ENCODE measurements around the gene TTLL11. TPM values are rescaled to one million over a fixed set of nuclear protein-coding genes. Genes with fewer than 3 reads are reported as not detected.

Gene TTLL11
- total and polyA plus RNA-seq, 8 donors: 5.4 to 11.6 (median 9.5) TPM

DNA sequence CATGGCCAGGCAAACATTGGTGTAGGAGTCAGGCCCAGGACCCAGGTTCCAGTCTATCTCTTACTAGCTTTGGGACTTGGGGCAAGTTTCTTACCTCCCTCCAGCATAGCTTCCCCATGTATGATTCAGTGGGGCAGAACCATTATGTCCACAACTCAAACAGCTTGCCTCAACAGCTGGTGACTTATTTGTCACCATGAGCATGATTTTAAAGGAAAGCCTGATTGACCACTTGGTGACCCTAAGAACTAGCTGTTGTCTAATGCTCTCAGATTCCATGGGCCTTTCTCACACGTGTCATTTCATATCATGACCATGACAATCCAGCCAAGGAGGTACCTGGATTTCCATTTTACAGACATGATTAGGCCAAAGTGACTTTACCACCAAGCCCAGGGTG is 126.4 kb downstream of the TTLL11 start:
- TF ChIP-seq, protein P1, sequence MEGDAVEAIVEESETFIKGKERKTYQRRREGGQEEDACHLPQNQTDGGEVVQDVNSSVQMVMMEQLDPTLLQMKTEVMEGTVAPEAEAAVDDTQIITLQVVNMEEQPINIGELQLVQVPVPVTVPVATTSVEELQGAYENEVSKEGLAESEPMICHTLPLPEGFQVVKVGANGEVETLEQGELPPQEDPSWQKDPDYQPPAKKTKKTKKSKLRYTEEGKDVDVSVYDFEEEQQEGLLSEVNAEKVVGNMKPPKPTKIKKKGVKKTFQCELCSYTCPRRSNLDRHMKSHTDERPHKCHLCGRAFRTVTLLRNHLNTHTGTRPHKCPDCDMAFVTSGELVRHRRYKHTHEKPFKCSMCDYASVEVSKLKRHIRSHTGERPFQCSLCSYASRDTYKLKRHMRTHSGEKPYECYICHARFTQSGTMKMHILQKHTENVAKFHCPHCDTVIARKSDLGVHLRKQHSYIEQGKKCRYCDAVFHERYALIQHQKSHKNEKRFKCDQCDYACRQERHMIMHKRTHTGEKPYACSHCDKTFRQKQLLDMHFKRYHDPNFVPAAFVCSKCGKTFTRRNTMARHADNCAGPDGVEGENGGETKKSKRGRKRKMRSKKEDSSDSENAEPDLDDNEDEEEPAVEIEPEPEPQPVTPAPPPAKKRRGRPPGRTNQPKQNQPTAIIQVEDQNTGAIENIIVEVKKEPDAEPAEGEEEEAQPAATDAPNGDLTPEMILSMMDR (IDR thresholded peaks at IDR 0.05): no peak
- H3K4me3 ChIP-seq: no peak overlapping the region
- DNase-seq (no peak), ATAC-seq (no peak)
- no peaks in the 10 kb centered on the region for H3K27me3 ChIP-seq
- H3K27ac ChIP-seq: no peak overlapping the region
- no peaks in the 10 kb centered on the region for H3K36me3 ChIP-seq
- H3K9me3 ChIP-seq: no peaks in the 10 kb centered on the region
- intact Hi-C loops (cut with DNase I): no loop called here
- no peaks in the 10 kb centered on the region for H3K4me1 ChIP-seq

DNA sequence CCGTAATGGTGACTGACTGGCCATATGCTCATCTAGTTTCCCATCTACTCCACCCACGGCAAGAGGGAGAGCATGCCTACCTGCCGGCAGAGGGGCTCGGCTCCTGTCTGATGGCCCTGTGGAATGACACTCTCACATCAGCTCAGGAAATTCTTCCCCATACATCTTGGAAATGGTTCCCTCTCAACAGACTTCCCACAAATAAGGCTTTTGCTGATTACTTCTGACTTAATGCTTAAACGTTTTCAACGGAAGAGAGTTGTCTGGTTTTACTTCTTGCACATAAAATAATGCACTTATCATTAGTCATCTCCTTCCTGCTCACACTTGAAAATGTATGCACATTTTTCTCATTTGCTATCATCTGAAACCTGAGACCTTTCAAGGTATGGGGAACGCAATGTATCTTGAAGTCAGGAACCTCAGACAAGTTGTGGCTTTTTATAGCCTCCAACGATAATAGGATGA is 129.5 kb downstream of the TTLL11 start:
- DNase-seq (no peak), ATAC-seq (no peak)
- H3K4me1 ChIP-seq: no peaks in the 10 kb centered on the region
- no peak overlapping the region for H3K4me3 ChIP-seq
- intact Hi-C loops (cut with DNase I): no loop called here
- TF ChIP-seq, protein P1 (IDR thresholded peaks at IDR 0.05): no peak
- H3K27me3 ChIP-seq: no peaks in the 10 kb centered on the region
- no peak overlapping the region for H3K27ac ChIP-seq
- no peaks in the 10 kb centered on the region for H3K9me3 ChIP-seq
- no peaks in the 10 kb centered on the region for H3K36me3 ChIP-seq

DNA sequence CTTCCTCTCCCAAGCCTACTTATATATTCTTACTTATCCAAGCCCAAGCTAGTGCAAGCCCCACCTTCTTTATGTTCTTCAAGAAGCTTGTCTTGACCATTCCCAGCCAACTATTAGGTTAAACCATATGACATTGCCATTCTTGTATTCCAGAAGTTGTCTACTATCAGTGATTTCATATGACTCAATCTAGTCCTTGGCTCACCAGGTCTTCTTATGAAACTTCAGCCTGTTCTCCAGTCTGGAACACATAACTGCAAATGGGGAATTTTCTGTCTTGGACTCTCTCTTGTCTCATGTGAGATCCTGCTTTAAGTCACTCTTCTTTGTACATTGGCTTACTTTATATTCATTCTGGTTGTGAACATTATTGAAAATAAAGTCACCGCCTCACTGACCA is 130.7 kb downstream of the TTLL11 start:
- ATAC-seq: no peak
- Histone ChIP-seq H3K4me1 (no peaks in the 10 kb centered on the region), H3K36me3 (no peaks in the 10 kb centered on the region), H3K27me3 (no peaks in the 10 kb centered on the region), H3K27ac (no peak overlapping the region), H3K9me3 (no peaks in the 10 kb centered on the region), H3K4me3 (no peak overlapping the region)
- TF ChIP-seq, protein P1 (IDR thresholded peaks at IDR 0.05): no peak
- no peak for DNase-seq
- intact Hi-C loops (cut with DNase I): no loop called here

DNA sequence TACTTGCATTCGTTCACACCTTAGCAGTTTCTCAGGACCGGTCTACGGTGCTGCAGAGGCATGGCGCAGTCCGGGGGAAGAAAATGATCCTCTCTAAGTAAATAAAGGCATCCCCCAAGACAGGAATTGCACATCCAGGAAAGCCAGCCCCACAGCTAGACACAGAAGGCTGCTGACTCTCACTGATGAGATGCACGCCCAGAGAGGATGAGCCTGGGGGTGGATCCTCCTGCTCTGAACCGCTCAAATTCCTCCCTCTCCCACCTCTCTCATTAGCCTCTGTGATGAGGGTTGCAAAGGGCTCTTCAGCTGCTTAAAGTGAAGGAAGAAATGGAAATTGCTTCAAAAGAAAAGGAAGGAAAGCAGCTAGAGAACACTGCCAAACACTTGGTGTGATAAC is 132.4 kb downstream of the TTLL11 start:
- ATAC-seq (no peak), DNase-seq (no peak)
- TF ChIP-seq, protein P1 (IDR thresholded peaks at IDR 0.05): no peak
- no peak overlapping the region for H3K27ac ChIP-seq
- H3K27me3 ChIP-seq: no peaks in the 10 kb centered on the region
- no peaks in the 10 kb centered on the region for H3K36me3 ChIP-seq
- H3K9me3 ChIP-seq: no peaks in the 10 kb centered on the region
- no peak overlapping the region for H3K4me3 ChIP-seq
- H3K4me1 ChIP-seq: no peaks in the 10 kb centered on the region
- intact Hi-C loops (cut with DNase I): no loop called here

DNA sequence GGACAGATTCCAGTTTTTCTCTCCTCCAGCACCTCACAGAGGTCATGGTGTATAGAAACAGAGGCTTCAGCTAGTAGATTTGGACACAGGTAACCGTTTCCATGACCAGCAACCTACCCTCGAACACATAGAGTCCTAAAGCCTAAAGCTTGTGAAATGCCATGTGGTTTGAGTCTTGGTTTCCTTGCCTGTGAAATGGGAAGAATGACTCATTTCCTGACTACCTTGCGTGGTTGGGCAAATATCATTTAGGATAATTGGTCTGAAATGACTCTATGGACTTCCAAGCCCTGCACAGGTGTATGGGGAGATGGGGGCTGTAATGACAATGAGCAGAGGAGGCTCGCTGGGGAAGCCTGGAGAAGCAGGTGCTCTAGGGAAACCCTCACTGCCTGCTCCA is 134.6 kb downstream of the TTLL11 start:
- H3K9me3 ChIP-seq: no peaks in the 10 kb centered on the region
- TF ChIP-seq, protein P1 (IDR thresholded peaks at IDR 0.05): no peak
- DNase-seq (no peak), ATAC-seq (no peak)
- H3K4me1 ChIP-seq: no peaks in the 10 kb centered on the region
- intact Hi-C loops (cut with DNase I): no loop called here
- no peaks in the 10 kb centered on the region for H3K27me3 ChIP-seq
- no peak overlapping the region for H3K27ac ChIP-seq
- H3K36me3 ChIP-seq: no peaks in the 10 kb centered on the region
- no peak overlapping the region for H3K4me3 ChIP-seq
